Measurements from ENCODE around the gene DAP. TPM values are rescaled to one million over a fixed set of nuclear protein-coding genes. Genes with fewer than 3 reads are reported as not detected.

The DAP gene
- total and polyA plus RNA-seq, 2 experiments from 2014 or later = 35.7 to 37.6 TPM

- TF ChIP-seq ZNF114 (CRISPR knock-in tag; IDR thresholded peaks at IDR 0.05) (no peak), EZH2phosphoT487 (IDR thresholded peaks at IDR 0.05; ENCODE audit: unreplicated experiment) (no peak), JUNB (IDR thresholded peaks at IDR 0.05; ENCODE audit: unreplicated experiment) (no peak), ETS1 (IDR thresholded peaks at IDR 0.05) (no peak), STAT1 (IDR thresholded peaks at IDR 0.05; ENCODE audit: unreplicated experiment) (no peak), EZH2 (IDR thresholded peaks at IDR 0.05; ENCODE audit: low read depth, unreplicated experiment) (no peak)
Observed at GRCh38 chr5:10709409-10709808, 51.6 kb downstream of the DAP start (continued).

GRCh38 chr5:10708189-10708944, 52.7 kb downstream of the DAP start:
- Histone ChIP-seq H3K4me2 (no peak overlapping the region), H3K79me2 (replicated peaks; ENCODE audit: insufficient read depth) (no peaks in the 10 kb centered on the region; the same call in 1 of the 2 replicates), H3K4me3 (no peak overlapping the region), H2AFZ (no peak overlapping the region), H3K27me3 (ENCODE audit: insufficient read depth) (no peaks in the 10 kb centered on the region), H3K4me1 (ENCODE audit: insufficient read depth) (peaks cover 6% of the 10 kb centered on the region), H3K9me2 (ENCODE audit: insufficient read depth) (no peaks in the 10 kb centered on the region; the same call in 1 of the 2 replicates), H3K27ac (ENCODE audit: low read depth) (no peak overlapping the region), H3F3A (replicated peaks; ENCODE audit: low read depth) (no peaks in the 10 kb centered on the region), H3K36me3 (ENCODE audit: insufficient read depth) (no peaks in the 10 kb centered on the region), H4K20me1 (replicated peaks; ENCODE audit: insufficient read depth) (peaks cover 3% of the 10 kb centered on the region; the same call in 1 of the 2 replicates)
- no peak overlapping the region for H3K27ac Mint-ChIP-seq
- H3K36me3 Mint-ChIP-seq (ENCODE audit: low read depth) = no peaks in the 10 kb centered on the region
- ATAC-seq (no peak), DNase-seq (ENCODE audit: low spot score) (no peak)
- peaks cover 16% of the 10 kb centered on the region for H3K27me3 Mint-ChIP-seq (ENCODE audit: insufficient read depth, low read depth, poor library complexity)
- H3K4me1 Mint-ChIP-seq = peaks cover 39% of the 10 kb centered on the region
- H3K4me3 Mint-ChIP-seq = no peak overlapping the region
- H3K9me3 Mint-ChIP-seq = no peaks in the 10 kb centered on the region; the same call in 2 of the 3 replicates
- TF ChIP-seq EZH2phosphoT487 (IDR thresholded peaks at IDR 0.05; ENCODE audit: unreplicated experiment) = no peak
- TF ChIP-seq, protein P1, sequence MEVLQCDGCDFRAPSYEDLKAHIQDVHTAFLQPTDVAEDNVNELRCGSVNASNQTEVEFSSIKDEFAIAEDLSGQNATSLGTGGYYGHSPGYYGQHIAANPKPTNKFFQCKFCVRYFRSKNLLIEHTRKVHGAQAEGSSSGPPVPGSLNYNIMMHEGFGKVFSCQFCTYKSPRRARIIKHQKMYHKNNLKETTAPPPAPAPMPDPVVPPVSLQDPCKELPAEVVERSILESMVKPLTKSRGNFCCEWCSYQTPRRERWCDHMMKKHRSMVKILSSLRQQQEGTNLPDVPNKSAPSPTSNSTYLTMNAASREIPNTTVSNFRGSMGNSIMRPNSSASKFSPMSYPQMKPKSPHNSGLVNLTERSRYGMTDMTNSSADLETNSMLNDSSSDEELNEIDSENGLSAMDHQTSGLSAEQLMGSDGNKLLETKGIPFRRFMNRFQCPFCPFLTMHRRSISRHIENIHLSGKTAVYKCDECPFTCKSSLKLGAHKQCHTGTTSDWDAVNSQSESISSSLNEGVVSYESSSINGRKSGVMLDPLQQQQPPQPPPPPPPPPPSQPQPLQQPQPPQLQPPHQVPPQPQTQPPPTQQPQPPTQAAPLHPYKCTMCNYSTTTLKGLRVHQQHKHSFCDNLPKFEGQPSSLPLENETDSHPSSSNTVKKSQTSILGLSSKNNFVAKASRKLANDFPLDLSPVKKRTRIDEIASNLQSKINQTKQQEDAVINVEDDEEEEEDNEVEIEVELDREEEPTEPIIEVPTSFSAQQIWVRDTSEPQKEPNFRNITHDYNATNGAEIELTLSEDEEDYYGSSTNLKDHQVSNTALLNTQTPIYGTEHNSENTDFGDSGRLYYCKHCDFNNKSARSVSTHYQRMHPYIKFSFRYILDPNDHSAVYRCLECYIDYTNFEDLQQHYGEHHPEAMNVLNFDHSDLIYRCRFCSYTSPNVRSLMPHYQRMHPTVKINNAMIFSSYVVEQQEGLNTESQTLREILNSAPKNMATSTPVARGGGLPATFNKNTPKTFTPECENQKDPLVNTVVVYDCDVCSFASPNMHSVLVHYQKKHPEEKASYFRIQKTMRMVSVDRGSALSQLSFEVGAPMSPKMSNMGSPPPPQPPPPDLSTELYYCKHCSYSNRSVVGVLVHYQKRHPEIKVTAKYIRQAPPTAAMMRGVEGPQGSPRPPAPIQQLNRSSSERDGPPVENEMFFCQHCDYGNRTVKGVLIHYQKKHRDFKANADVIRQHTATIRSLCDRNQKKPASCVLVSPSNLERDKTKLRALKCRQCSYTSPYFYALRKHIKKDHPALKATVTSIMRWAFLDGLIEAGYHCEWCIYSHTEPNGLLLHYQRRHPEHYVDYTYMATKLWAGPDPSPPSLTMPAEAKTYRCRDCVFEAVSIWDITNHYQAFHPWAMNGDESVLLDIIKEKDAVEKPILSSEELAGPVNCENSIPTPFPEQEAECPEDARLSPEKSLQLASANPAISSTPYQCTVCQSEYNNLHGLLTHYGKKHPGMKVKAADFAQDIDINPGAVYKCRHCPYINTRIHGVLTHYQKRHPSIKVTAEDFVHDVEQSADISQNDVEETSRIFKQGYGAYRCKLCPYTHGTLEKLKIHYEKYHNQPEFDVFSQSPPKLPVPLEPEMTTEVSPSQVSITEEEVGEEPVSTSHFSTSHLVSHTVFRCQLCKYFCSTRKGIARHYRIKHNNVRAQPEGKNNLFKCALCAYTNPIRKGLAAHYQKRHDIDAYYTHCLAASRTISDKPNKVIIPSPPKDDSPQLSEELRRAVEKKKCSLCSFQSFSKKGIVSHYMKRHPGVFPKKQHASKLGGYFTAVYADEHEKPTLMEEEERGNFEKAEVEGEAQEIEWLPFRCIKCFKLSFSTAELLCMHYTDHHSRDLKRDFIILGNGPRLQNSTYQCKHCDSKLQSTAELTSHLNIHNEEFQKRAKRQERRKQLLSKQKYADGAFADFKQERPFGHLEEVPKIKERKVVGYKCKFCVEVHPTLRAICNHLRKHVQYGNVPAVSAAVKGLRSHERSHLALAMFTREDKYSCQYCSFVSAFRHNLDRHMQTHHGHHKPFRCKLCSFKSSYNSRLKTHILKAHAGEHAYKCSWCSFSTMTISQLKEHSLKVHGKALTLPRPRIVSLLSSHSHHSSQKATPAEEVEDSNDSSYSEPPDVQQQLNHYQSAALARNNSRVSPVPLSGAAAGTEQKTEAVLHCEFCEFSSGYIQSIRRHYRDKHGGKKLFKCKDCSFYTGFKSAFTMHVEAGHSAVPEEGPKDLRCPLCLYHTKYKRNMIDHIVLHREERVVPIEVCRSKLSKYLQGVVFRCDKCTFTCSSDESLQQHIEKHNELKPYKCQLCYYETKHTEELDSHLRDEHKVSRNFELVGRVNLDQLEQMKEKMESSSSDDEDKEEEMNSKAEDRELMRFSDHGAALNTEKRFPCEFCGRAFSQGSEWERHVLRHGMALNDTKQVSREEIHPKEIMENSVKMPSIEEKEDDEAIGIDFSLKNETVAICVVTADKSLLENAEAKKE (CRISPR knock-in tag; IDR thresholded peaks at IDR 0.05) = no peak
- no peak for TF ChIP-seq STAT1 (IDR thresholded peaks at IDR 0.05; ENCODE audit: unreplicated experiment)
- no peak for TF ChIP-seq ZNF331 (CRISPR knock-in tag; IDR thresholded peaks at IDR 0.05; ENCODE audit: low read depth)
- TF ChIP-seq EZH2 (IDR thresholded peaks at IDR 0.05; ENCODE audit: low read depth, unreplicated experiment) = no peak
- no peak for TF ChIP-seq JUNB (IDR thresholded peaks at IDR 0.05; ENCODE audit: unreplicated experiment)
- TF ChIP-seq ZNF114 (CRISPR knock-in tag; IDR thresholded peaks at IDR 0.05) = no peak
- TF ChIP-seq, protein P2, sequence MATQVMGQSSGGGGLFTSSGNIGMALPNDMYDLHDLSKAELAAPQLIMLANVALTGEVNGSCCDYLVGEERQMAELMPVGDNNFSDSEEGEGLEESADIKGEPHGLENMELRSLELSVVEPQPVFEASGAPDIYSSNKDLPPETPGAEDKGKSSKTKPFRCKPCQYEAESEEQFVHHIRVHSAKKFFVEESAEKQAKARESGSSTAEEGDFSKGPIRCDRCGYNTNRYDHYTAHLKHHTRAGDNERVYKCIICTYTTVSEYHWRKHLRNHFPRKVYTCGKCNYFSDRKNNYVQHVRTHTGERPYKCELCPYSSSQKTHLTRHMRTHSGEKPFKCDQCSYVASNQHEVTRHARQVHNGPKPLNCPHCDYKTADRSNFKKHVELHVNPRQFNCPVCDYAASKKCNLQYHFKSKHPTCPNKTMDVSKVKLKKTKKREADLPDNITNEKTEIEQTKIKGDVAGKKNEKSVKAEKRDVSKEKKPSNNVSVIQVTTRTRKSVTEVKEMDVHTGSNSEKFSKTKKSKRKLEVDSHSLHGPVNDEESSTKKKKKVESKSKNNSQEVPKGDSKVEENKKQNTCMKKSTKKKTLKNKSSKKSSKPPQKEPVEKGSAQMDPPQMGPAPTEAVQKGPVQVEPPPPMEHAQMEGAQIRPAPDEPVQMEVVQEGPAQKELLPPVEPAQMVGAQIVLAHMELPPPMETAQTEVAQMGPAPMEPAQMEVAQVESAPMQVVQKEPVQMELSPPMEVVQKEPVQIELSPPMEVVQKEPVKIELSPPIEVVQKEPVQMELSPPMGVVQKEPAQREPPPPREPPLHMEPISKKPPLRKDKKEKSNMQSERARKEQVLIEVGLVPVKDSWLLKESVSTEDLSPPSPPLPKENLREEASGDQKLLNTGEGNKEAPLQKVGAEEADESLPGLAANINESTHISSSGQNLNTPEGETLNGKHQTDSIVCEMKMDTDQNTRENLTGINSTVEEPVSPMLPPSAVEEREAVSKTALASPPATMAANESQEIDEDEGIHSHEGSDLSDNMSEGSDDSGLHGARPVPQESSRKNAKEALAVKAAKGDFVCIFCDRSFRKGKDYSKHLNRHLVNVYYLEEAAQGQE (IDR thresholded peaks at IDR 0.05; ENCODE audit: unreplicated experiment) = no peak
- TF ChIP-seq CTCF (conservative IDR thresholded peaks at IDR 0.05; ENCODE audit: low read depth in 2 of 2) = no peak
- no peak for TF ChIP-seq NANOG (IDR thresholded peaks at IDR 0.05; ENCODE audit: borderline replicate concordance)
